UCSD-AML1 (cell line): ENCODE measurements around the gene TMC1.

Experiments
- DNase-seq: peaks from one replicate; lab custom pipeline; 2025; ENCODE audit not compliant: unreplicated experiment; lab: John Stamatoyannopoulos, UW

Gene TMC1

DNA sequence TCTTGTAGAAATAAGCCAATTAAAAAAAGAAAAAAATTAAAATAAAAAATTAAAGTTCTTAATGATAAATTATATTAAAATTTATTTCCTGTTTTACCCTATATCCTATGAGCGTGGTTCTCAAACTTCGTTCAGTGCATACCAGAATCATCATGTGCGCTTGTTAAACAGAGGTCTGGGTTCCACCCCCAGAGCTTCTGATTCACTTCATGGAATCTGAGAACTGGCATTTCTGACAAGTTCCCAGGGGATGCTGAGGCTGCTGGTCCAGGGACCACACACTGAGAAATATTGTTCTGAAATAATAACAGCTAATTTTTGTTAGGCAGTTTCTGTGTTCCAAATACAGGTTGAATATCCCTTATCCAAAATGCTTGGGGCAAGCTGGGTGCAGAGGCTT is 79.3 kb downstream of the TMC1 start:
- no peak for DNase-seq

DNA sequence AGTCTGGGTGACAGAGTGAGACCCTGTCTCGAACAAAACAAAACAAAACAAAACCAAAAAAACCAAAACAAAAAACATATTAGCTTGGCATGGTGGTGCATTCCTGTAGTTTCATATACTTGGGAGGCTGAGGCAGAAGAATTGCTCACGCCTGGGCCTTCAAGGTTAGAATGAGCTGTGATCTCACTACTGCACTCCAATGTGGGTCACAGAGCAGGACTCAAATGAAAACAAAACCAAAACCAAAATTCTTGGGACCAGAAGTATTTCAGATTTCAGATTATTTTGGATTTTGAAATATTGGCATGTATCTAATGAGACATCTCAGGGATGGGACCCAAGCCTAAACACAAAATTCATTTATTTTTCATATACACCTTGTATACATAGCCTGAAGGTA is 80.2 kb downstream of the TMC1 start:
- DNase-seq, result no peak

DNA sequence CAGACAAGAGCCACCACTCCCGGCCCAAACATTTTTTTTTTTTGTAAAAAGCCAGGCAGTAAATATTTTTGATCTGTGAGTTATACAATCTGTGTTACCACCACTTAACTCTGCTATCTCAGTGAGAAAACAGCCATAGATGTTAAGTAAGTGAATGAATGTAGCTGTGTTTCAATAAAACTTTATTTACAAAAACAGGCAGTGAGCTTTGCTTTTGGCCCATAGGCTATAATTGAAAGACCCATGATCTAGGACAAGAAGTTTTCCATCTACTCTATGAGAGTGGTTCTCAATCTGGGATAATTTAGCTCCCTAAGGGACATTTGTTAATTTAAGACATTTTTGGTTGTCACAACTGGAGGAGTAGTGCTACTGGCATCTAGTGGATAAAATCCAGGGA is 91.0 kb downstream of the TMC1 start:
- no peak for DNase-seq

DNA sequence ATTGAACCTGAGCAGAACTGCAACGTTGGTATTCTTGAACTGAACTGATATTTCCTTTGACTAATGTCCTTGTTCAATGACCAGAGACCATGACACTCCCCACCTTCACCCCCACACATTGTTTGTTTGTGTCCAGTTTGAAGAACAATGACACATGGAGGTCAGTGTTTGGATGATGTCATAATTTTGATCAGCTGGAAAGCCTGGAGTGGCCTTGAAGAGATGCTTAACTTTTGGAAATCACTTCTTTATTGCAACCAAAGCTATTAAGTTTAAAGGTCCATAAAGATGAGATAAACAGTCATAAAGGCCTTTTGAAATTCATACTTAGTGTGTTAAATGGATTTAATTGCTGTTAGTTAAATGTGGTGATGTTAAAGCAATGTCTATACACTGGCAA is 92.7 kb downstream of the TMC1 start:
- DNase-seq, result no peak

DNA sequence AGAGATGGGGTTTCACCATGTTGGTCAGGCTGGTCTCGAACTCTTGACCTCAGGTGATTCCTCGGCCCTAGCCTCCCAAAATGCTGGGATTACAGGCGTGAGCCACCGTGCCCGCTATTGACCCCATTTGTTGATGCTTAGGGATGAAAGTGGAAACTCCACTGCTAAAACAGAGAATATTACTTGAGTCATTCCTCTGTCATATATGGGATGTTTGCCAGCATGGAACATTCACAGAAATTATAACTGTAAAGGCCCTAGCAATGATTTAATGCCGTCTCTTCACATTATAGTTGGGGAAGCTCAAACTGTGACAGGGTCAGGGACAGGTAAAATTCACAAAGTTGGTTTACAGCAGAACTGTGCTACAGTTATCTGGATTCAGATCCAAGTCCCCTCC is 94.5 kb downstream of the TMC1 start:
- DNase-seq, result no peak

DNA sequence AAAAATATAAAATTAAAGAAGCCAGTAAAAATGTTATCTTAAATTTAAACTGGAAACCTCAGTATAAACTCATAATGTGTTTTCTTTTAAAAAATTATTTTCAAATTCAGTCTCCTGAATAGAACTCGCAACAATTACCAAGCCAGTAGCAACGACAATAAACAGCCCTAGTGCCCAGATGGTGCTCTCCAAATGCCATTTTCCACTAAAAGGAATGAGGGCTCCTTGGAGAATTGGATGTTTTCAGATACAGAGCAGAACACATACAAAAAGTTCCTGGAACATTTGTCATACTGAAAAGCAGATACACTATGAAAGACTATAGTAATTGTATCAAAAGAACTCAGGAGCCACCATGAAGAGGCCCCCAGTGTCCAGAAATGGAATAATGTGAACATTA is 97.4 kb downstream of the TMC1 start:
- DNase-seq, result no peak

DNA sequence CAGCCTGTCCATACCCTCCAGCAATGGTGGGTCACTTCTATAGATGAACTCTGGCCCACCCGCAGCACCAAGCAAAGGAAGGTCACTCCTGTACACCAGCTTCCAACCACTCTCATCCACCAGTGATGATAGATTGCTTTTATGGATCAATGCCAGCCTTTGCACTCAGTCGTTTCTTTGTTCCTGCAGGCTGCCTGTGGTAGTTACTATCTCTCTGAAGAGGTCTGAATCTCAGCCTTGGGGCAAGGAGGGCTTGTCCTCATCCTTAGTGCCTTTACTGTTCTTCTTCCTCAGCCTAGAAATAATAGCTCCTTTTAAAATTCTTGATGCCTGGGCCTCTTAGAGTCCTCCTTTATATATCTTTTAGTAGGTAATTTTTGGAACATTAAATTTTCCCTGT is 100.8 kb downstream of the TMC1 start:
- no peak for DNase-seq

DNA sequence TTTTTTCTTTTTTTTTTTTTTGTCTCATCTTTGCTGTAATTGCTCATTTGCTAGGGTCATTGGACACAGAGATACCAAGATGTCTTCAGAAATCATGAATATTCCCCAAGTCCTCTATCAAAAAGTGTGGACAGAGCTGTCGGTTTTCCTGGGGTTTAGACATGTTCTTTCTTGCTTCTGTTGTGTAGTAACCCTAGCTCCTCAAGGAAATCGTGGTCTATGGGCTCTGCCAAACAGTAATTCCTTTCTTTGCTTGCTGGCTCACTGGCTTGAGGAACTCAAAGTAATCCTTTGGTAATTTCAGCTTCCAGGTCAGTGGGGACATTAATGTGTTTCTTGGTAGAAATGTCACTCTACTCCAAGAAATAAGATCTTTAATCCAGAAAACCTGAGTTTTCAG is 101.7 kb downstream of the TMC1 start:
- DNase-seq, result no peak

DNA sequence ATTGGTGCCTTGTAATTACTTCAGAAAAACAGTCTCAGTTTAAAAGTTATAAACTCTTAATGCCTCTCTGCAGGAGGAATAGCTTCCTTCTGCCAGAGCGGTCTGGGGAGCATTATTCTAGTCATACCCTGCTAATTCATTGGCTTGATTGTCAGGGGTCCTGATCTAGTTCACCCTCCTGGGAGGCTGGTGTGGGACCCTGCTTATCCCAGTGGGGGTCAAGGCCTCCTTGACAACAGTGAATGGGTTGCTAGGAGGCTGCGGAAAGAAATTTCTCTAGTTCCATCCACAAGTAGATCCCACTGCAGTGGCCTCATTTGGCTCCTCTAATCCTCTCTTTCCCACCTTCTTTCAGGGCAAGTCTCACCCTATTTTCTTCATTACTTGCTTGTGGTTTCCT is 105.7 kb downstream of the TMC1 start:
- no peak for DNase-seq

DNA sequence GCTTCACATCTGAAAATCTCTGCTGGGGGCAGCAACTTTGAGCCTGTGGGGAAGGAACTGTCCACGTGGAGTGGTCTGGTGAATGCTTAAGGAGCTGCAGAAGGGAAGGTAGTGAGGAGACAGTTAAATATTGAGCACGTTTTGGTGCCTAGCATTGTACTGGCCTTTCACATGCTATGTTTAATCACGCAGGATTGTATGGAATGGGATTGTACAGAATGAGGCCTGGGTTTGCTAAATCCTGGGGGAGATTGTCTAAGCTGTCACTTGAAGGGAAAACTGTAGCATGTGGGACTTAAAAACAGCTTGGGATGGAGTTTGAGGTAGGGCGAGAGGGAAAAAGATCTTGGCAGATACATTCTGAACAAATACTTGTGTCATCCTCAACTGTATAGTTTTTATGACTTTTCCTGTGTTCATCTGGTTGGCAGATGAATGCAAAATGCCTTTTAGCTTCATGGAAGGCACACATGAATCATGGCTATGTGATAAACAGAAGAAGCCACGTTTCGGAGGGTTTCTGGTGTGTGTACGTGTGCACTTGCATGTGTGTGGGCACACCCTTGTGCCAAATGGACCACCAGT is 106.6 kb downstream of the TMC1 start:
- DNase-seq, result no peak

DNA sequence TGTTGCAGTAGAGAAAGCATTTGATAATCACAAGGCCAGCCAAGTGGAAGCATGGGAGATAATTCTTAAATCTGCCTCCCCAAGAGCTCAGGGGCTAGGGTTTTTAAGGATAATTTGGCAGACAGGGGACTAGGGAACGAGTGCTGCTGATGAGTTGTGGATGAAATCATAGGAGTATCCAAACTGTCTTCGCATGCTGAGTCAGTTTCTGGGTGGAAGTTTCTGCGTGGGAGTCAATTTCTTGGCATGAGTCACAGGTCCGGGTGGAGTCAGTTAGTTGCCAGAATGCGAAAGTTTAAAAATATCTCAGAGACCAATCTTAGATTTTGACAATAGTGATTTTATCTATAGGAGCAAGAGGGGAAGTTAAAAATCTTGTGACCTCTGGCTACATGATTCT is 112.6 kb downstream of the TMC1 start:
- DNase-seq, result no peak

DNA sequence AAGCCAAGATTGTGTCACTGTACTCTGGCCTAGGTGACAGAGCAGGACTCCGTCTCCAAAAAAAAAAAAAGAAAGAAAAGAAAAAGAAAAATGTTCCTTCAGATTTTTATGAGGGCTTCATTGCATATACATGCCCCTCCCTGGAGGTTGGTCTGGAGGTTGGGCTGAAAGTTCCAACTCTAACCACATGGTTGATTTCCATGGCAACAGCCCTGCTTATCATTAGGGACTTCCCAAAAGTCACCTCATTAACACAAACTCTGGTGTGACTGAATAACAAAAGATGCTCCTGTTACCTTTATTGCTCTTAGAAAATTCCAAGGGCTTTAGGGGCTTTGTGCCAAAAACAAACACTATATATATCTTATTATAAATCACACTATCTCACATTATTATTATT is 113.8 kb downstream of the TMC1 start:
- no peak for DNase-seq

DNA sequence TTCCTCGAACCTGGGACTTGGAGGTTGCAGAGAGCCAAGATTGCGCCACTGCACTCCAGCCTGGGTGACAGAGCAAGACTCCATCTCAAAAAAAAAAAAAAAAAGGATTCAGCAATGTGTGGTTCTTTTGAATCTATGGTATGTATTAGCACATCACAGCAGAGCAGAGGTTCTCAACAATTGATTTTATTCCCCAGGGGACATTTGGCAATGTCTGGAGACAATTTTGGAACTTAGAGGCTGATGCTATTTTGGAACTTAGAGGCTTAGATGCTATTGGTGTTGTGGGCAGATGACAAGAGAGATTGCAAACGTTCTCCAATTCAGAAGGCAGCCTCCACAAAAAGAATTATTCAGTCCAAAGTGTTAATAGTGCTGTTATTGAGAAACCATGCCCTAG is 115.2 kb downstream of the TMC1 start:
- DNase-seq, result no peak

DNA sequence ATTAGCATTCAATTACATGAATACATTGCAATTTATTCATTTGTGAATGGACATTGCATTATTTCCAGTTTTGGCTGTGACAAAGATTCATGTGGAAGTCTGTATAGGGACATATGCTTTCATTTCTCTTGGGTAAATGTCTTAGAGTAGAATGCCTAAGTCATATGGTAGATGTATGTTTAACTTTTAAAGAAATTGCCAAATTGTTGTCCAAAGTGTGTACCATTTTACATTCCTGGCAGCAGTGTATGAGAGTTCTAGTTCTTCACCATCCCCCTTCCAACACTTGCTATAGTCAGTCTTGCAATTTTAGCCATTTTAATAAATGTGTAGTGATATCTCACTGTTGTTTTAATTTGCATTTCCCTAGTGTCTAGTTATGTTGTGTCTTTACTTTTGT is 122.2 kb downstream of the TMC1 start:
- no peak for DNase-seq

DNA sequence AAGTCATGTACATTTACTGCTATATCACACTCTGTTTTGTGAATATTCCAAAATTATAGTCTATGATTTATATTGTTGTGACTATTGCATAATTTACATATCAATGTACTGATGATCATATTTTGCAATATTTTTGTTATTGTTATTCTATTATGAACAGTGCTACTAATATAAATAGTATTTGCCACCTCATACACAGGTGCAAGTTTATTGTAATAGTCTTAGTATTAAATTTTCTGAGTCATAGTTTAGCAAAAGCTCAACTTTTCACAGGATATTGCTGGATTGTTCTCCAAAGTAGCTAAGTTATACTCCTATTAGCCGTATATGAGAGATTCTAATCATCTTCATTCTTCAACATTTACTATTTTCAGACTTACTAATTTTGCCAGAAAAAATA is 124.7 kb downstream of the TMC1 start:
- DNase-seq, result no peak

DNA sequence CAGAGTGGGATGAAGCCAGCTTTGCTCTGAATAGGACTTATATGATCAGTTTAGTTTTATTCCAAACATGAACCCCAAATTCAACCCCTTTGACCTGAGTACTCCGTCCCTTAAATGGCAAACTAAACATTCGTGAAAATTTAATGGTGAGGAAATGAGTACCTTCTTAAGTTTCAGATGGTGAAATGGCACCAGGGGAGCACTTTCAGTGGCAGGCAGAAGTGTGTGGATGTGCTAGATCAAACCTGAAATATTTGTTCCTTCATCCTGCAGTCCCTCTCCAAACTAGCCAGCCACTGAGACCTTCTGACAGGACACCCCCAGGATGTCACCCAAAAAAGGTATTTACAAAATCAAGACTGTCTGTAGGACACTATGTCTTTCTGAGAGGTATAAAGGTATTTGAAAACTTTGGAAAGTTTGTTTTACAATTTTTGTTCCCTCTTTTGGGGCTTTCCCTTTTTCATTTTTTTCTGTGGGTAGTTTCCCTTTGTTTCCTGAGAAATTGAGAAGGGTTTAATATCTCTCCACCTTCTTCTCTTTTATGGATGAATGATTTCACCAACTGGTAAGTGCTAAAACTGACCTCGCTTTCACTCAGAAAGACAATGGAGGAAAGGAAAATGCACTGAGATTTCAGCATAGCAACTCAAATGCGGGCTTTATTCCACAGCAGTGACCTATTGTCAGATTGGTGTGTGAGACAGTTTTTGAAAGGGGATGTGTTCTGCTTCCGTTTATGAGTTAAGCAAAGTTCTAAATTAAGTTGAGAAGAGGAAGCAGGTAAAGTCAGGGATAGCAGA is 127.1 kb downstream of the TMC1 start:
- no peak for DNase-seq

DNA sequence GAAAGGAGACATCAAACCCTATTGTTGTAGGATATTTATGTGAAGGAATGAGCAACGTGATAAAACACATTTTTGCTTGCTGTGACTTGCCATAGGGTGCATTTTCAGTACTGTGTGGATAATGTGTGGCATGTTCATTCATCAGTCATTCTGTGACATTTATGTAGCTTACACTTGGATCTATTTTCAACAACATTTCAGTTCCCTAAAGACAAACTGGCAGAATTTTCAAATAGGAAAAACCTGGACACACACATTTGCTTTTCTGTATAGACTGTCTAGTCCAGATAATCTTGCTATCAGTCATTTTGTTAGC is 127.7 kb downstream of the TMC1 start:
- DNase-seq, result no peak

DNA sequence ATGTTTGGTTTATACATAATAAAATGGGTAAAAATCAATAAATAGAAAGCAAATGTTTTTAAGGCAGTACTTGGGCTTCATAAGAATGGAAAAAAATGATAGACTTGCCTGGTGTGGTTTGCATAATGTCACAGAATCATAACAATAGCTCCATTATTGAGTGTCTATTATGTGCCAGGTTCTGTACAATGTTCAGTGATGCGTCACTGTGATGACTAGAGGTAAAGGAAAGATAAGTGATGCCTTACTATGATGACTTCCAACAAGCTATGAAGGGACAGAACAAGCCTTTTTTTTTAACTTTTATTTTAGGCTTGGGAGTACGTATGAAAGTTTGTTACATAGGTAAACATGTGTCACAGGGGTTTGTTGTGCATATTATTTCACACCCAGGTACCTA is 128.8 kb downstream of the TMC1 start:
- no peak for DNase-seq

DNA sequence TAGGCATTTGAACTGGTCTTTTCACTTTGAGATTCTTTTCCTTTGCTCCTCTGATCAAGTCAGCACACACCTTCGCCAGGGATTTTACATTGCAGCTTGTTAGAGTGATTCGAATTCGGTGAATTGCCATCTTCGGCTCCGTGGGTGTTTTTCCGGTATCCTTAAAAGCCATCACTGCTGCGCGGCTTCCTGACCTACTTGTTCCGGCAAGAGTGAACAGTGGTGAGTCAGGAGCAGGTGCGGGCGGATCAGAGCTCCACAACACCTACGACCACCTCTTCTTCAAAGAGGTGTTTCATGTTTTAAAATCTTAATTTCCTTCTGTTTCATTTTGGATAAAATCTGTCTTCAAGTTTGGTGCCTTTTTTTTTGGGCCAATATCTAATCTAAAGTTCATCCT is 134.6 kb downstream of the TMC1 start:
- no peak for DNase-seq

DNA sequence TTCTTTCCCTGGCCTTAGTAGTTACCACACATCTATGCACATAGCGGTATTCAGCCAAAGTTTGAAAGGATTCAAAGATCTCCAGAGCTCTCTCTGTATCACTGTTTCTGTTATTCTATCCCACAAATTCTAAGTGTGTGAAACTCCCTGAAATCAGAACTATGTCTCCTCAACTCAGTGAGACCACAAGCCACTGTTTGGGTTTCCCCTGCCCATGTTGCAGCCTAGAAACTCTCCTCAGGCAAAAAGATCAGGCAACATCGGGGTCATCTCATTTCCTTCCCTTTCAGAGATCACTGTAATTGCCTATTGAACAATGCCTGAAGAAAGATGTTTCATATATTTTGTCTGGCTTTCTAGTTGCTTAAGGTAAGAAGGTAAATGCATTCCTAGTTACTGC is 135.6 kb downstream of the TMC1 start:
- DNase-seq, result no peak

DNA sequence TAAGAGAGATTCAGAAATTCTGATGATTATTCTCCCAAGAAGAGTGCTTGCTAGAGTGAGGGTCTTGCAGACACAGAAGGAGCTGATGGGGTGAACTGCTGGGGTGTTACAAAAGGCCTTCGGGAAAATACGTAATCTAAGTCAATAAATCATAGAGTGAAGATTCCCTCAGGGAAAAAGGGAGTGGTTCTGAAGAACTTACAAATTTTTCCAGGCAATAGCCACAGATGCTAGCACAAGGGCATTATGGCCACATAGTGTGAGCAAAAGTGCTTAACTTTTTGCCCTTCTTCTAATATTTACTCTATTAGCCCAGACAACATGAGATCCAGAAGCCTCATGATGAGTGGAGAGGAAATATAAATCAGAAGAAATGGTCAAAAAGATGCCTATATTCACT is 137.3 kb downstream of the TMC1 start:
- no peak for DNase-seq

DNA sequence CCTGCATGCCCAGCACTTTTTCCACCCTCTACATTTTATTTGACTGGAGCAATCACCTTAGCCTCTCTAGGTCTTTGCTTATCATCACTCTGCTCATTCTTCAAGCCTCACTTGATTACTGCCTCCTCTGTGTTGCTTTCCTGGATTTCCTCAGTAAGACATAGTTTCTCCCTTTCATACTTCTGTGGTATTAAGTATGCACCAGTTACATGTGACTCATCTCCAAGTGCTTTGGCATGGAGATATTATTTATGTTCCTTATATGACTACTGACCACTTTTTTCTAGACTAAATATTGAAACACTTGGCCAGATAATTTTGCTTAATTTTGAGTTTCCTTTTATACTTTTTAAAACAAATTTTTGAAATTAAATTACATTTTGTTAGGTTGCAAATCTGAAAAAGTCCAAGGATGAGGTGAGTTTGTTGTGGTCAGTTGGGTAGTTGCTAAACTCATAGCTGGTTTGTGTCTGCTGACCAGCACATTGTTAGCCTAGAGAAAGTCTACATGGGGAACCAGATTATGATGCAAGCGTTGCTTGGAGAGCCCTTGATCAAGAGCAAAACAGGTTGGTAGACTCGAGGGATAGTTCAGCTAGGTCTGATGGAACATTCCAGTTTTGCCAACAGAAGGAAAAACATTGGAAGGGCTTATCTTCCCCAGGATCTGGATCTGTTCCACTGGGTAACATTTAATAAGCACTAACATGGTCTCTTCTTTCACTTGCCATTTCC is 140.2 kb downstream of the TMC1 start:
- DNase-seq, result no peak

DNA sequence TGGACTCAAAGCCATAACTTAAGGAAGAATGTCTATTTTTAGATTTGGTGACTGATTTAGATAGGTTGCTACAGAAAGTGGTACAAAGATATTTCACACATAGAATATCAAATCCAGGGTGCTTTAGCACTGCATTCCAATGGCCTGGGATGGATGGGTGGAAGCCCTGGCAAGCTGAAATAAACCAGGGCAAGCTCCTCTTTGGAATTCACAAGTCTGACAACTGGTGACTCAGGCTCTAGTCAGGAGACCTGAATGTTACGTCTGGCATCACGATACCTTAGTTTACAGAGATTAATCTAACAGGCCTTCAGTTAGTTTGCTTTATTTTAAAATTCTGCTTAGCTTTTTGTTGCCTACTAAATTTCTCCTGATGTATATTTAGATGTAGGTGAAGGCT is 144.0 kb downstream of the TMC1 start:
- no peak for DNase-seq
